H9 (cell line): ENCODE results near the gene SLCO2A1. TPM values are rescaled to one million over a fixed set of nuclear protein-coding genes. Genes with fewer than 3 reads are reported as not detected.

Source experiments
- DNase-seq: peaks from one replicate; pipeline ENCODE4 v3.0.0-alpha.2; 2017
- H2AFZ ChIP-seq: one replicate; pipeline ENCODE4 v1.6.1; 2013; ENCODE audit warnings: mild to moderate bottlenecking, low read length, control low read depth, moderate library complexity
- H2AK5ac ChIP-seq: 2 replicates; pipeline ENCODE4 v1.6.1; 2013; ENCODE audit warnings: low read length, control low read depth, mixed read lengths; ENCODE audit not compliant: insufficient read length
- H2BK120ac ChIP-seq: one replicate; pipeline ENCODE4 v1.6.1; 2013; ENCODE audit warnings: low read depth, mild to moderate bottlenecking, low read length, control low read depth, inconsistent platforms; ENCODE audit not compliant: poor library complexity, severe bottlenecking
- H2BK12ac ChIP-seq: 2 replicates; pipeline ENCODE4 v1.6.1; 2013; ENCODE audit warnings: low read length, control low read depth, mixed read lengths, low read depth; ENCODE audit not compliant: insufficient read length
- H2BK15ac ChIP-seq: 2 replicates; pipeline ENCODE4 v1.6.1; 2013; ENCODE audit warnings: low read depth, low read length, control low read depth
- H2BK20ac ChIP-seq: one replicate; pipeline ENCODE4 v1.6.1; 2013; ENCODE audit warnings: low read depth, mild to moderate bottlenecking, low read length, control low read depth, inconsistent platforms; ENCODE audit not compliant: poor library complexity, severe bottlenecking
- H2BK5ac ChIP-seq: 2 replicates; pipeline ENCODE4 v1.6.1; 2013; ENCODE audit warnings: low read length, control low read depth, mixed read lengths; ENCODE audit not compliant: insufficient read length
- H3K14ac ChIP-seq: 2 replicates; pipeline ENCODE4 v1.6.1; 2013; ENCODE audit warnings: low read length, control low read depth; ENCODE audit not compliant: insufficient read depth
- H3K18ac ChIP-seq: 2 replicates; pipeline ENCODE4 v1.6.1; 2013; ENCODE audit warnings: low read depth, mild to moderate bottlenecking, mixed read lengths, low read length, control low read depth; ENCODE audit not compliant: insufficient read length
- H3K23ac ChIP-seq: 2 replicates; pipeline ENCODE4 v1.6.1; 2013; ENCODE audit warnings: low read length, control low read depth, mixed read lengths, low read depth; ENCODE audit not compliant: insufficient read length
- H3K23me2 ChIP-seq: 2 replicates; pipeline ENCODE4 v1.6.1; 2013; ENCODE audit warnings: low read depth, mild to moderate bottlenecking, mixed read lengths, low read length, control low read depth; ENCODE audit not compliant: insufficient read length, poor library complexity, severe bottlenecking
- H3K27ac ChIP-seq: 2 replicates; pipeline ENCODE4 v1.5.1; 2013; ENCODE audit warnings: low read length, control low read depth, mixed read lengths, low read depth; ENCODE audit not compliant: insufficient read length
- H3K27me3 ChIP-seq: 2 replicates; pipeline ENCODE4 v1.6.1; 2013; ENCODE audit warnings: low read length, control low read depth, inconsistent platforms; ENCODE audit not compliant: insufficient read depth
- H3K4ac ChIP-seq: 2 replicates; pipeline ENCODE4 v1.6.1; 2013; ENCODE audit warnings: low read depth, mild to moderate bottlenecking, control low read depth, inconsistent platforms, low read length, moderate library complexity
- H3K4me1 ChIP-seq: 2 replicates; pipeline ENCODE4 v1.6.1; 2013; ENCODE audit warnings: low read length, control low read depth, inconsistent platforms; ENCODE audit not compliant: insufficient read depth
- H3K4me2 ChIP-seq: 2 replicates; pipeline ENCODE4 v1.6.1; 2013; ENCODE audit warnings: low read length, control low read depth, mixed read lengths; ENCODE audit not compliant: insufficient read length, insufficient read depth
- H3K56ac ChIP-seq: 2 replicates; pipeline ENCODE4 v1.6.1; 2013; ENCODE audit warnings: low read depth, mild to moderate bottlenecking, mixed read lengths, low read length, control low read depth; ENCODE audit not compliant: insufficient read length
- H3K79me1 ChIP-seq: 2 replicates; pipeline ENCODE4 v1.6.1; 2013; ENCODE audit warnings: low read depth, mild to moderate bottlenecking, moderate library complexity, low read length, control low read depth, inconsistent platforms; ENCODE audit not compliant: insufficient read depth, poor library complexity, severe bottlenecking
- H3K79me2 ChIP-seq: 2 replicates; pipeline ENCODE4 v1.6.1; 2013; ENCODE audit warnings: low read length, control low read depth, inconsistent platforms; ENCODE audit not compliant: insufficient read depth
- H3K9ac ChIP-seq: 2 replicates; pipeline ENCODE4 v1.6.1; 2013; ENCODE audit warnings: low read length, control low read depth, mixed read lengths; ENCODE audit not compliant: insufficient read length; ENCODE audit errors: extremely low read depth
- H3K9me3 ChIP-seq: one replicate; pipeline ENCODE4 v1.6.1; 2013; ENCODE audit warnings: low read depth, low read length, inconsistent platforms; ENCODE audit not compliant: control insufficient read depth
- H3T11ph ChIP-seq: one replicate; pipeline ENCODE4 v1.6.1; 2013; ENCODE audit warnings: mild to moderate bottlenecking, low read length, control low read depth, inconsistent platforms
- H4K20me1 ChIP-seq: one replicate; pipeline ENCODE4 v1.6.1; 2013; ENCODE audit not compliant: control insufficient read depth, insufficient read length, insufficient read depth
- H4K5ac ChIP-seq: 2 replicates; pipeline ENCODE4 v1.6.1; 2013; ENCODE audit warnings: low read depth, mild to moderate bottlenecking, mixed read lengths, low read length, control low read depth; ENCODE audit not compliant: insufficient read length
- H4K8ac ChIP-seq: replicated peaks from 2 replicates; pipeline ENCODE4 v1.6.1; 2013; ENCODE audit warnings: low read length, control low read depth, mixed read lengths, low read depth; ENCODE audit not compliant: insufficient read length
- H4K91ac ChIP-seq: 2 replicates; pipeline ENCODE4 v1.6.1; 2013; ENCODE audit warnings: low read depth, mild to moderate bottlenecking, moderate library complexity, mixed read lengths, low read length, control low read depth; ENCODE audit not compliant: insufficient read length
- H3K27ac Mint-ChIP-seq, 3 experiments: 2 replicates in 2 of 3; 3 replicates in 1 of 3; pipeline ENCODE4 v1.8.0; 2020 to 2021; ENCODE audit warnings: mixed read lengths in 3 of 3, mild to moderate bottlenecking in 1 of 3, moderate library complexity in 1 of 3
- H3K27me3 Mint-ChIP-seq: 2 replicates; pipeline ENCODE4 v1.8.0; 2021; ENCODE audit warnings: low read depth, mild to moderate bottlenecking, moderate library complexity, mixed read lengths
- H3K36me3 Mint-ChIP-seq, 3 experiments: 2 replicates in 2 of 3; 3 replicates in 1 of 3; pipeline ENCODE4 v1.8.0; 2020 to 2021; ENCODE audit warnings: low read depth in 3 of 3, mixed read lengths in 3 of 3; ENCODE audit not compliant: insufficient read depth in 1 of 3
- H3K4me1 Mint-ChIP-seq, 2 experiments: 2 replicates each; pipeline ENCODE4 v1.8.0; 2020; ENCODE audit warnings: mixed read lengths in 2 of 2
- H3K4me3 Mint-ChIP-seq, 2 experiments: 2 replicates in 1 of 2; 3 replicates in 1 of 2; pipeline ENCODE4 v1.8.0; 2020 to 2021; ENCODE audit warnings: mild to moderate bottlenecking in 2 of 2, mixed read lengths in 2 of 2, moderate library complexity in 1 of 2
- H3K9me3 Mint-ChIP-seq, 2 experiments: 2 replicates in 1 of 2; 3 replicates in 1 of 2; pipeline ENCODE4 v1.8.0; 2020; ENCODE audit warnings: mild to moderate bottlenecking in 2 of 2, mixed read lengths in 2 of 2, moderate library complexity in 1 of 2
- WGBS: extraction: QIAGEN DNeasy Blood & Tissue Kit; methylation state at CpG from one replicate; pipeline ENCODE4 v1.1.7; 2013; ENCODE audit warnings: missing lambda C conversion rate, low lambda C conversion rate, mixed read lengths; ENCODE audit not compliant: insufficient read length; ENCODE audit errors: extremely low coverage; 5-methylcytosine and 5-hydroxymethylcytosine counted together
- total RNA-seq: library from RNA; stranded (reverse); gene quantifications from 2 replicates; pipeline ENCODE4 v1.2.1, GENCODE V29; 2021
- TF ChIP-seq, protein P1 (sequence below): fragments of 200-600 bp; sonication (generic); conservative IDR thresholded peaks from 3 replicates; pipeline ENCODE4 v1.8.0; 2021; ENCODE audit warnings: antibody characterized with exemption, mild to moderate bottlenecking

The SLCO2A1 gene
- total RNA-seq, 1 experiment from 2014 or later: 0.98 TPM

- Histone ChIP-seq H3K23ac (no peak overlapping the region), H2BK5ac (no peak overlapping the region), H3K9ac (no peak overlapping the region), H3K79me2 (no peaks in the 10 kb centered on the region), H3K14ac (no peak overlapping the region), H3K27me3 (no peaks in the 10 kb centered on the region), H3K27ac (no peak overlapping the region), H2BK120ac (no peak overlapping the region), H2AFZ (no peak overlapping the region), H2BK12ac (no peak overlapping the region), H4K5ac (no peak overlapping the region), H3K18ac (no peak overlapping the region), H4K20me1 (peaks cover 2% of the 10 kb centered on the region), H3T11ph (no peak overlapping the region), H3K79me1 (no peaks in the 10 kb centered on the region), H3K56ac (no peak overlapping the region), H3K4me1 (no peaks in the 10 kb centered on the region), H2BK20ac (no peak overlapping the region), H3K9me3 (no peaks in the 10 kb centered on the region), H3K23me2 (no peaks in the 10 kb centered on the region), H2AK5ac (no peak overlapping the region), H4K8ac (no peak overlapping the region), H2BK15ac (no peak overlapping the region), H4K91ac (no peak overlapping the region), H3K4ac (no peak overlapping the region), H3K4me2 (no peak overlapping the region)
- Mint-ChIP-seq H3K27me3 (peaks cover 11% of the 10 kb centered on the region), H3K4me1 (peaks cover 8 to 9% of the 10 kb centered on the region in 2 experiments), H3K27ac (no peak overlapping the region), H3K4me3 (no peak overlapping the region), H3K9me3 (no peaks in the 10 kb centered on the region; a peak in 1 of 5 replicates), H3K36me3 (peaks cover 0 to 2% (median 0%) of the 10 kb centered on the region in 3 experiments; a peak in 2 of 7 replicates)
- DNase-seq: no peak
- TF ChIP-seq, protein P1, sequence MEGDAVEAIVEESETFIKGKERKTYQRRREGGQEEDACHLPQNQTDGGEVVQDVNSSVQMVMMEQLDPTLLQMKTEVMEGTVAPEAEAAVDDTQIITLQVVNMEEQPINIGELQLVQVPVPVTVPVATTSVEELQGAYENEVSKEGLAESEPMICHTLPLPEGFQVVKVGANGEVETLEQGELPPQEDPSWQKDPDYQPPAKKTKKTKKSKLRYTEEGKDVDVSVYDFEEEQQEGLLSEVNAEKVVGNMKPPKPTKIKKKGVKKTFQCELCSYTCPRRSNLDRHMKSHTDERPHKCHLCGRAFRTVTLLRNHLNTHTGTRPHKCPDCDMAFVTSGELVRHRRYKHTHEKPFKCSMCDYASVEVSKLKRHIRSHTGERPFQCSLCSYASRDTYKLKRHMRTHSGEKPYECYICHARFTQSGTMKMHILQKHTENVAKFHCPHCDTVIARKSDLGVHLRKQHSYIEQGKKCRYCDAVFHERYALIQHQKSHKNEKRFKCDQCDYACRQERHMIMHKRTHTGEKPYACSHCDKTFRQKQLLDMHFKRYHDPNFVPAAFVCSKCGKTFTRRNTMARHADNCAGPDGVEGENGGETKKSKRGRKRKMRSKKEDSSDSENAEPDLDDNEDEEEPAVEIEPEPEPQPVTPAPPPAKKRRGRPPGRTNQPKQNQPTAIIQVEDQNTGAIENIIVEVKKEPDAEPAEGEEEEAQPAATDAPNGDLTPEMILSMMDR: no peak
- whole genome bisulfite sequencing: no CpG with 5 or more reads among the region's 7 CpGs
Measured at GRCh38 chr3:133979553-133979952, 50.2 kb downstream of the SLCO2A1 start.
